Ectodermal cell (in vitro differentiated cells): ENCODE measurements around the gene DLD.

Experiments used
- H3K27ac ChIP-seq: 2 replicates; pipeline ENCODE4 v1.7.0; 2013; ENCODE audit warnings: mild to moderate bottlenecking, low read depth, low read length; ENCODE audit not compliant: insufficient read depth, poor library complexity, severe bottlenecking
- H3K27me3 ChIP-seq: 2 replicates; pipeline ENCODE4 v1.7.0; 2013; ENCODE audit warnings: mild to moderate bottlenecking, low read length; ENCODE audit not compliant: insufficient read depth, control insufficient read depth, poor library complexity, severe bottlenecking
- H3K36me3 ChIP-seq: one replicate; pipeline ENCODE4 v1.7.0; 2013; ENCODE audit warnings: low read length; ENCODE audit not compliant: control insufficient read depth, insufficient read depth
- H3K4me1 ChIP-seq: one replicate; pipeline ENCODE4 v1.7.0; 2013; ENCODE audit warnings: low read length; ENCODE audit not compliant: control insufficient read depth, insufficient read depth
- H3K4me3 ChIP-seq: 2 replicates; pipeline ENCODE4 v1.7.0; 2013; ENCODE audit warnings: low read depth, low read length, control low read depth; ENCODE audit not compliant: insufficient read depth
- H3K9me3 ChIP-seq: 2 replicates; pipeline ENCODE4 v1.7.0; 2013; ENCODE audit warnings: mild to moderate bottlenecking, low read length, moderate library complexity; ENCODE audit not compliant: control insufficient read depth
- WGBS, 2 experiments: methylation state at CpG; one replicate each; pipeline ENCODE4 v1.1.7; 2013; ENCODE audit warnings: missing lambda C conversion rate in 2 of 2; 5-methylcytosine and 5-hydroxymethylcytosine counted together

Gene DLD

DNA sequence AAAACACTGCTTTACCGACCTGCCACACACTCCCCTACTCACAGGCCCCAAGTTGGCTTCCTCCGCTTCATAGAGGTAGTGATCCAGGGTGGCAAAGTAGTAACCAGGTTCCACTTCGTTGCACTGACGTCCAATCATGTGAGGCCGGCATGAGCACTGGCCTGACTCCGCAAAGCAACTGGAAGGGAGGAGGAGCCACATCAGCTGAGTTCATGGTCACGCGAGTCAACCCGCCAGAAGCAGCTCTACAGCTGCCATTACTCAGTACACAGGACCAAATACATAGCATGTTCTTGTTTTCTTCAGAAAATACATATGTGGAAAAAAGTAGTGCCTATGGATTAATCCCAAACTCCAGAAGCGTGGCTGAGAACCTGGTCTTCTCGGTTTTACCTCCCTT is 73.5 kb downstream of the DLD start:
- WGBS, 2 experiments, result 94 to 95% methylated on average over 11 of the region's 11 CpGs
- H3K36me3 ChIP-seq, result peaks cover 13% of the 10 kb centered on the region
- H3K4me1 ChIP-seq, result peaks cover 16% of the 10 kb centered on the region
- no peak overlapping the region for H3K27ac ChIP-seq
- H3K9me3 ChIP-seq, result no peaks in the 10 kb centered on the region
- no peaks in the 10 kb centered on the region for H3K27me3 ChIP-seq
- H3K4me3 ChIP-seq, result no peak overlapping the region

DNA sequence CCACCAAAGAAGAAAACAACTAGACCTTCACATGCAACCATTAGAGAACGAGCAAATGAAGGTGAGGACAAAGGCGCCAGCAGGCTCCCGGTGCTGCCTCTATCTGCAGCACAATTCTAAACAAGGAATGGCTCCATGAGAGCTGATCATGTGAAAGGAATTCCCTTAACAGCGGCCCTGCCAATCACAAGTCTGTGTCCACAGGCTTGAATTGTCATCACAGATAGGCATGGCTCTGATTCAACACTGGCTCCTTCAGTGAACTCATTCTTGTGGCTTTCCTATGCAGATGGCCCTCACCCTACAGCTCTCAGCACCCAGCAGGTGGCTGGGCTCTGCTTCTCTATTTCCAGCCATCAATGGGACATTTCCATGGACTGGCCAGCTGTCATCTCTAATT is 75.7 kb downstream of the DLD start:
- Histone ChIP-seq H3K27ac (peak overlapping the region; percentile 70), H3K9me3 (no peaks in the 10 kb centered on the region), H3K4me3 (no peak overlapping the region), H3K4me1 (peaks cover 16% of the 10 kb centered on the region), H3K36me3 (peaks cover 8% of the 10 kb centered on the region), H3K27me3 (no peaks in the 10 kb centered on the region)
- WGBS, 2 experiments, result 22 to 34% methylated on average over 4 of the region's 4 CpGs

DNA sequence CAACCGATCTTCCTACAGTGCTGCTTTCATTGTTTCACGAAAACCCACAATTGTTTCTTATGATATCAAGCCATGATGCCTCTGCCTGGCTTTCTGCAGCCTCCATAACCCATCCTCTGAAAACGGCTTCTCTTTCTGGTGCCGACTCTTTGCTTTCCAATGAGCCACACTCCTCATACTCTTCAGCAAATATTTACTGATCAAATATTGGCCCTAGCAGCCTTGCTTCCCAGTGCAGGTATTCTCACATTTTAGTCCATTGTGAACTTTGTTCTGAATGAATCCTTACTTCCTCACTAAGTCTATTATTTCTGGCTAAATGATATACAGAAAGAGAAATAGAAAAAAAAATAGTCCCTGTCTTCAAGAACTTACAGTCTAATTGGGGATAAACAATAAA is 76.4 kb downstream of the DLD start:
- Histone ChIP-seq H3K9me3 (no peaks in the 10 kb centered on the region), H3K4me3 (no peak overlapping the region), H3K27me3 (no peaks in the 10 kb centered on the region), H3K4me1 (peaks cover 16% of the 10 kb centered on the region), H3K27ac (no peak overlapping the region), H3K36me3 (peaks cover 8% of the 10 kb centered on the region)
- 87 to 92% methylated on average over 4 of the region's 4 CpGs for WGBS, 2 experiments

DNA sequence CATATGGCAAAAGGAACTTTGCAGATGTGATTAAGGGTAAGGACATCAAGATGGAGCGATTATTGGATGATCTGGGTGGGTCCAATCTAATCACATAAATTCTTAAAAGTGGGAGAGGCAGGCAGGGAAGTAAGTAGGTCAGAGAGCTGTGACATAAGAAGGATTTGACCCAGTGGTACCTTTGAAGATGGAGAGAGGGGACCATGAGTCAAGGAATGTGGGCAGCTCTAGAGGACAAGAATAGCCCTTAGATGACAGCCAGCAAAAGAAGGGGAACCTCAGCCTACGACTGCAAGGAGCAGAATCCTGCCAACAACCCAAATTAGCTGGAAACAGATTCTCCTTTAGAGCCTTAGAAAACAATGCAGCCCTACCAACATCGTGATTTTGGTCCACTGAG is 77.5 kb downstream of the DLD start:
- Histone ChIP-seq H3K4me1 (peaks cover 16% of the 10 kb centered on the region), H3K36me3 (peaks cover 8% of the 10 kb centered on the region), H3K4me3 (no peak overlapping the region), H3K27ac (no peak overlapping the region), H3K9me3 (no peaks in the 10 kb centered on the region), H3K27me3 (no peaks in the 10 kb centered on the region)
- WGBS, 2 experiments, result 89 to 97% methylated on average over 2 to 3 of the region's 3 CpGs

DNA sequence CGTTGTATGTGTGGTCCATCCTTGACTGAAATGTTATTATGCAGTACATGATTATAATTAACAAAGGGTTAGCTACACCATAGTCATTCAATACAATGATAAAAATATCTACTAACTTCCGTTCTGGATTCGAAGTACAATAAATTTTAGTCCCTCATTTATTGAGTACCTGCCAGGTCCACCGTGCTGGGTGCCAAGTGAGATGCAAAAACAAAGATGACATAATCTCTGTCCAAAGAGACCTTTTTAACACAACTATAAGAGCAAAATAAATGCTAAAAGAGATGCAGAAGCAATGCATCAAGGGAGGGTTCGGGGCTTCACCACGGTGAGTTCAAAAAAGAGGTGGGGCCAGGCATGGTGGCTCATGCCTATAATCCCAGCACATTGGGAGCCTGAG is 78.9 kb downstream of the DLD start:
- peaks cover 16% of the 10 kb centered on the region for H3K4me1 ChIP-seq
- H3K36me3 ChIP-seq, result peaks cover 13% of the 10 kb centered on the region
- H3K27ac ChIP-seq, result no peak overlapping the region
- no peak overlapping the region for H3K4me3 ChIP-seq
- no peaks in the 10 kb centered on the region for H3K27me3 ChIP-seq
- 97% methylated on average over 6 of the region's 6 CpGs for WGBS, 2 experiments
- H3K9me3 ChIP-seq, result no peaks in the 10 kb centered on the region
